Adipocyte (in vitro differentiated cells): Measurements from ENCODE around the gene CCDC177.

Source experiments
- DNase-seq: peaks from one replicate; pipeline ENCODE4 v3.0.0-alpha.2; 2015; ENCODE audit warnings: low read depth
- H3K27me3 ChIP-seq: replicated peaks from 2 replicates; pipeline ENCODE4 v1.7.0; 2013; ENCODE audit warnings: mild to moderate bottlenecking, low read length, moderate library complexity; ENCODE audit not compliant: control insufficient read depth, insufficient read depth
- H3K36me3 ChIP-seq: 2 replicates; pipeline ENCODE4 v1.7.0; 2013; ENCODE audit warnings: low read length, mild to moderate bottlenecking, moderate library complexity; ENCODE audit not compliant: control insufficient read depth, insufficient read depth, severe bottlenecking
- H3K4me1 ChIP-seq: 2 replicates; pipeline ENCODE4 v1.7.0; 2013; ENCODE audit warnings: mild to moderate bottlenecking, low read length, moderate library complexity; ENCODE audit not compliant: control insufficient read depth, insufficient read depth
- H3K4me3 ChIP-seq: 2 replicates; pipeline ENCODE4 v1.7.0; 2013; ENCODE audit warnings: mild to moderate bottlenecking, low read length, moderate library complexity
- H3K9ac ChIP-seq: 2 replicates; pipeline ENCODE4 v1.7.0; 2013; ENCODE audit warnings: mild to moderate bottlenecking, low read length, moderate library complexity
- H3K9me3 ChIP-seq: 2 replicates; pipeline ENCODE4 v1.7.0; 2013; ENCODE audit warnings: mild to moderate bottlenecking, low read length, moderate library complexity; ENCODE audit not compliant: control insufficient read depth

CCDC177 gene

GRCh38 chr14:69559581-69560011, 15.1 kb downstream of the CCDC177 start:
- Histone ChIP-seq H3K4me1 (no peaks in the 10 kb centered on the region), H3K36me3 (no peaks in the 10 kb centered on the region), H3K4me3 (no peak overlapping the region), H3K27me3 (peaks cover 70% of the 10 kb centered on the region), H3K9me3 (no peaks in the 10 kb centered on the region), H3K9ac (no peak overlapping the region)
- no peak for DNase-seq

DNA sequence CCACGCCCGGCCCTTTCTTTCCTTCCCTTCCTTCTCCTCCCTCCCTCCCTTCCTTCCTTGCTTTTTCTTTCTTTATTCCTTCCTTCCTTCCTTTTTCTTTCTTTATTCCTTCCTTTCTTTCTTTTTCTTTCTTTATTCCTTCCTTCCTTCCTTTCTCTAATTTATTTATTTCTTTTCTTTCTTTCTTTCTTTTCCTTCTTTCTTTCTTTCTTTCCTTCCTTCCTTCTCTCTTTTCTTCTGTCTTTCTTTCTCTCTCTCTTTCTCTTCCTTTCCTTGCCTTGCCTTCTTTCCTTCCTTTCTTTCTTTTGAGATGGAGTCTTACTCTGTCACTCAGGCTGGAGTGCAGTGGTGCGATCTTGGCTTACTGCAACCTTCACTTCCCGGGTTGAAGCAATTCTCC, 15.9 kb downstream of the CCDC177 start:
- Histone ChIP-seq H3K27me3 (peaks cover 62% of the 10 kb centered on the region), H3K4me1 (no peaks in the 10 kb centered on the region)

DNA sequence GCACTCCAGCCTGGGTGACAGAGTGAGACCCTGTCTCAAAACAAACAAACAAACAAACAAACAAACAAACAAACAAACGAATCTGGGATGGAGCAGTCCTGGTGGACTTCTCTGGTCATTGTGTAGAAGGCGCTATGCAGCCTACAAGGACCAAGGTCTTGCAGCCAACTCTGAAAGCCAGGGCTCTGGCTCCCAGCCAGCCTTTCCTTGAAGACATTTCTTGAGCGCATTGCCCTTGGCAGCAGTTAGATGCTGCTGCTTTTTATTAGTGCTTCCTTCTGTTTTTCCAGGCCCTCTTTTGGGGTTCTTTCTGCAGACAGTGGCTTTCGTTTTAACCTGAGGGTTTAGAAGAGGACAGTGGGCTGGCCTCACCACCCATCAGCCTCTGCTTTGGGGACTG, 20.2 kb downstream of the CCDC177 start:
- peak; percentile 16 for DNase-seq
- no peaks in the 10 kb centered on the region for H3K9me3 ChIP-seq
- no peaks in the 10 kb centered on the region for H3K4me1 ChIP-seq
- H3K9ac ChIP-seq = no peak overlapping the region
- no peak overlapping the region for H3K4me3 ChIP-seq
- no peaks in the 10 kb centered on the region for H3K36me3 ChIP-seq
- H3K27me3 ChIP-seq = peaks cover 30% of the 10 kb centered on the region

More for the DNA sequence above, 15.9 kb downstream of the CCDC177 start:
- Histone ChIP-seq H3K9me3 (no peaks in the 10 kb centered on the region), H3K36me3 (no peaks in the 10 kb centered on the region), H3K4me3 (no peak overlapping the region), H3K9ac (no peak overlapping the region)
- DNase-seq = no peak

- H3K4me3 ChIP-seq = no peak overlapping the region
- no peak overlapping the region for H3K9ac ChIP-seq
- no peaks in the 10 kb centered on the region for H3K36me3 ChIP-seq
- no peaks in the 10 kb centered on the region for H3K4me1 ChIP-seq
- no peaks in the 10 kb centered on the region for H3K9me3 ChIP-seq
- DNase-seq = peak; percentile 24
- peaks cover 35% of the 10 kb centered on the region for H3K27me3 ChIP-seq
Measured at GRCh38 chr14:69553252-69553651, 21.4 kb downstream of the CCDC177 start.

DNA sequence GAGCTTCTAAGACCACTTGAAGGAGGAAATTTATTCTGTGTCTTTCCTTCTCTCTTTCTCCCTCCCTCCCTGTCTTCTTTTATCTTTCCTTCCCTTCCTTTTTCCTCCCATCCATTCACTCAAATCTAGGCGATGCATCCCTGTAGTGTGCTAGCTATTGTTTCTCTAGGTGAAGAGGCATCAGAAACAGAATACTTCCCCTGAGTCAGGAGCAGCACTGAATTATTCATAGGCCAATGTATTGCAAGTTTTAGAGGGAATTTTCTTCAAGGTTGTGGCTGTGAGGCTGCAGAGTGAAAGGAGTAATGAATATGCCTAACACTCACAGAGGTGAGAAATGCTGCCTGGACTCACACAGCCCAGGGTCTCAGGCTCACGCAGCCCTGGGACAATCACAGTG, 23.2 kb downstream of the CCDC177 start:
- no peak for DNase-seq
- Histone ChIP-seq H3K4me3 (no peak overlapping the region), H3K27me3 (peaks cover 30% of the 10 kb centered on the region), H3K36me3 (no peaks in the 10 kb centered on the region), H3K9ac (no peak overlapping the region), H3K4me1 (peaks cover 3% of the 10 kb centered on the region), H3K9me3 (no peaks in the 10 kb centered on the region)

DNA sequence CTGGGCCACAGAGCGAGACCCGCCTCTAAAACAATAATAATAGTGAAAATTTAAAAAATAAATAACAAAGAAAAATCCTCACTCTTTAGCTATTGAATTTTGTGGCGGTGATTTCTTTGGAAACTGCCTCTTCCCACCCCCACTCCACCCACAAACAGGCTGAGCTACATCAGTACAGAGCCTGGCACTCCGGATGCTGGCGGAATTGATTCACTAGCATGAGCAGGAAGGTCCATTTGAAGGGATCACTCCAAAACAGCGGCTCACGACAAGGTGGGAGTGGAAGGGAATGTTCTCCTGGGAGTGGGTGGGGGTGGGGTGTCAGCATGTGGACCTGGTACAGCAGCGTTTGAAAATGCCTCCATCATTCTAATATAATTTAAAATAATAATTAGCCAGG, 26.1 kb downstream of the CCDC177 start:
- H3K9me3 ChIP-seq = no peaks in the 10 kb centered on the region
- DNase-seq = no peak
- no peak overlapping the region for H3K9ac ChIP-seq
- no peaks in the 10 kb centered on the region for H3K36me3 ChIP-seq
- H3K27me3 ChIP-seq = peaks cover 31% of the 10 kb centered on the region
- peaks cover 3% of the 10 kb centered on the region for H3K4me1 ChIP-seq
- no peak overlapping the region for H3K4me3 ChIP-seq

DNA sequence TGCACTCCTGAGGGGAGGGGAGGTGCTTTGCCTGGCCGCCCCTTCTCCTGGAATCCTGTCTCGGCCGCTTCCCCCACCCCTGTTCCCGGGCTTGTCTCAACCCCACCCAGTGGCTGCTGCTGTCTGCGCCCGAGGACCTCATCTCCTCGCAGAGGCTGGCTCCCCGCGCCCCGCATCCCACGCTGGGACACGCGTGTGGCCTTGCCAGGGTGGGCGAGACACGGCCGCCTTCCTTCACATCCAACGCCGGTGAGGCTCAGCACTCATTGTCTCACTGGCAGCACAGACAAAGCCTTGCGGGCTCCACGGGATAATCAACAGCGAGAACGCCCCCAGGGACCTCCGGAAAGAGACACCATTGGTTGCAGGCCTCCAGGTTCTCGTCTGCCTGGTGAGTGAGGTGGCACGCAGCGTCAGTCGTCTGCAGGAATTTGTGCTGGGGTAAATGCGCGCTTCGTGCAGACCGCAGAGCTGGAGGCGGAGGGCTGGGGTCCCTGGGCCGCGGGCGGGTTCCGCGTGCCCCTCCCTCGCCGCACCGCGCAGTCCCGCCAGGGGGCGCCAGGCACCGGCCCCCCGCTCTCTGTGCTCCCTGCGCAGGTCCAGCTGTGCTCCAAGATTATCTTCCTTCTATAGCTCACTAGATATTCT, 26.8 kb downstream of the CCDC177 start:
- Histone ChIP-seq H3K27me3 (peaks cover 31% of the 10 kb centered on the region), H3K4me1 (peaks cover 3% of the 10 kb centered on the region), H3K4me3 (peak overlapping the region; percentile 62), H3K9ac (peak overlapping the region; percentile 29), H3K36me3 (no peaks in the 10 kb centered on the region), H3K9me3 (no peaks in the 10 kb centered on the region)
- peak; percentile 32 for DNase-seq

- Histone ChIP-seq H3K36me3 (no peaks in the 10 kb centered on the region), H3K9me3 (peaks cover 6% of the 10 kb centered on the region), H3K27me3 (peaks cover 17% of the 10 kb centered on the region), H3K4me3 (no peak overlapping the region), H3K4me1 (peaks cover 13% of the 10 kb centered on the region), H3K9ac (no peak overlapping the region)
- DNase-seq = peak; percentile 36
Measured at GRCh38 chr14:69543341-69544115, 31.1 kb downstream of the CCDC177 start.

DNA sequence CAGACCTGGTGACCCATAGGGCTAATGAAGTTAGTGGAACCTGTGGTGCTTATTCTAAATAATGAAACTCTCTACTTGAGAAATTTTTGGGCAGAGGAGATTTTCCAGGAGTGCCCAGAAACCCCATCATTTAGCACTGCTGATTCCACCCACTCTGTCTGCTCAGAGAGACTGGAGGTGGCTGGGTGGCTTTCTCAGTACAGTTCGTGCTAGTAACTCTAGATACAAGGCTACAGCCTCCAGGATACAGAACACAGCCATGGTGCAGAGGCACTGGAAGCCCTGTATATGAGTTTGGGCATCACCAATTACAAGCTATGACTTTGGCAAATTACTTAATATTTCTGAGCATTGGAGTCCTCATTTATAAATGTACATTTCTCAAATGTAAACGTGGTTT, 32.4 kb downstream of the CCDC177 start:
- peaks cover 10% of the 10 kb centered on the region for H3K4me1 ChIP-seq
- peaks cover 9% of the 10 kb centered on the region for H3K27me3 ChIP-seq
- H3K4me3 ChIP-seq = no peak overlapping the region
- no peaks in the 10 kb centered on the region for H3K36me3 ChIP-seq
- DNase-seq = no peak
- no peak overlapping the region for H3K9ac ChIP-seq
- H3K9me3 ChIP-seq = peaks cover 6% of the 10 kb centered on the region

GRCh38 chr14:69540654-69541335, 33.9 kb downstream of the CCDC177 start:
- H3K36me3 ChIP-seq = no peaks in the 10 kb centered on the region
- peaks cover 3% of the 10 kb centered on the region for H3K27me3 ChIP-seq
- H3K4me1 ChIP-seq = peaks cover 10% of the 10 kb centered on the region
- H3K4me3 ChIP-seq = no peak overlapping the region
- peaks cover 6% of the 10 kb centered on the region for H3K9me3 ChIP-seq
- DNase-seq = no peak
- H3K9ac ChIP-seq = peak overlapping the region; percentile 44

DNA sequence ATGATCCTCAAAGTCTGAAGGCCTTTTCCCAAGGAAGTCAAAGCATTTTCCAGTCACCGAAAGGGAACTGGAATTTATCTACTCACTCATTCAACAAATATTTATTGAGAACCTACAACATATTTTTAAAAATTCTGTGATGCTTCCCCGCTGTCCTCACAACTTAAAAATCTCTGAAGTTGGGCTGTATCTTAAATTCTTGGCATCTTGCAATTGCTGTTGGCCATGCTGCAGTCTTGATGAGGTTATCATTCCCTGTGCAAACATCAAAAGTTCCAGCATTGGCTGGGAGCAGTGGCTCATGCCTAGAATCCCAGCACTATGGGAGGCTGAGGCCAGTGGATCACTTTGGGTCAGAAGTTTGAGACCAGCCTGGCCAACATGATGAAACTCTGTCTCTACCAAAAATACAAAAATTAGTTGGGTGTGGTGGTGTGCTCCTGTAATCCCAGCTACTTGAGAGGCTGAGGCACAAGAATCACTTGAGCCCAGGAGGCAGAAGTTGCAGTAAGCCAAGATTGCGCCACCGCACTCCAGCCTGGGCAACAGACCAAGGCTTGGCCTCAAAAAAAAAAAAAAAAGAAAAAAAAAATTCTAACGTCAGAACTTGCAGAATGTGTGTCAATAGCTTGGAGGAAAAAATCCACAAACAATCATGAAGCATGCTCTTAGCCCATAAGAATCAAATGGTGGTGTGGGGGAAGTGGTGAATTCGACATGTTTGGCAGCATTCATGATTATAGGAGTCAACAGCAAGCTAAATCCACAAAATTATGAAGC, 34.9 kb downstream of the CCDC177 start:
- Histone ChIP-seq H3K27me3 (peaks cover 3% of the 10 kb centered on the region), H3K4me3 (peak overlapping the region; percentile 20), H3K9ac (peak overlapping the region; percentile 44), H3K4me1 (peaks cover 13% of the 10 kb centered on the region), H3K36me3 (no peaks in the 10 kb centered on the region), H3K9me3 (peaks cover 6% of the 10 kb centered on the region)
- peak; percentile 46 for DNase-seq
